H1 (cell line): Measurements from ENCODE around the gene SBNO2. TPM values are rescaled to one million over a fixed set of nuclear protein-coding genes. Genes with fewer than 3 reads are reported as not detected.

ENCODE experiments used
- CEBPB ChIP-seq: IDR thresholded peaks from 2 replicates; pipeline ENCODE4 v1.6.1; 2012; ENCODE audit warnings: low read depth, low read length
- CHD2 ChIP-seq: IDR thresholded peaks from 2 replicates; pipeline ENCODE4 v1.6.1; 2012; ENCODE audit warnings: low read length, improper control_type of control experiment
- POLR2AphosphoS5 ChIP-seq: IDR thresholded peaks from 2 replicates; pipeline ENCODE4 v1.6.1; 2011; ENCODE audit warnings: low read depth, low read length
- USF2 ChIP-seq: IDR thresholded peaks from 2 replicates; pipeline ENCODE4 v1.6.1; 2011; ENCODE audit warnings: low read length, improper control_type of control experiment
- polyA plus RNA-seq, 7 experiments: library from polyadenylated mRNA; depleted of rRNA in 3 of 7; stranded (reverse) in 5 of 7; unstranded in 2 of 7; fragments of >200 nt in 5 of 7; fragments of 200-250 nt in 2 of 7; gene quantifications; 1 replicate in 5 of 7; 2 replicates in 1 of 7; 4 replicates in 1 of 7; pipeline versions ENCODE4 v1.2.1 to v1.2.3, GENCODE V29; 2011 to 2013; ENCODE audit warnings: missing spikeins in 2 of 7, mixed read lengths in 2 of 7
- total RNA-seq: library from RNA; stranded (reverse); fragmentation: NEBNext Ultra II Directional; extraction: Animal tissue kit (Norgen Biotek cat#: 25700); gene quantifications from 2 replicates; pipeline ENCODE4 v1.2.1, GENCODE V29; 2021

Gene SBNO2
- total and polyA plus RNA-seq, 2 of the 8 experiments (the other 6 are each of a cell fraction or from before 2014, with no cell fraction given): 12.2 to 31.4 TPM

GRCh38 chr19:1109697-1110671 is 64.1 kb downstream of the SBNO2 start (continued):
- TF ChIP-seq USF2 (no peak), POLR2AphosphoS5 (no peak), CHD2 (no peak), CEBPB (no peak)
- TF ChIP-seq, all 59 proteins: peak for 0
